DOHH2 (cell line): ENCODE data around the gene MEGF10.

ENCODE experiments used
- EZH2phosphoT487 ChIP-seq: fragments of 200-600 bp; sonication (generic); IDR thresholded peaks from 2 replicates; pipeline ENCODE4 v1.6.1; 2017; ENCODE audit warnings: borderline replicate concordance, mild to moderate bottlenecking, antibody characterized with exemption, low read length, moderate library complexity, mixed read lengths
- TF ChIP-seq, protein P1 (sequence below): fragments of 200-600 bp; sonication (generic); IDR thresholded peaks from one replicate; pipeline ENCODE4 v1.5.1; 2014; ENCODE audit warnings: antibody characterized with exemption, mild to moderate bottlenecking, low read depth, low read length; ENCODE audit not compliant: poor library complexity, severe bottlenecking

GRCh38 chr5:127367029-127367428 is 76.4 kb downstream of the MEGF10 start:
- TF ChIP-seq, protein P1, sequence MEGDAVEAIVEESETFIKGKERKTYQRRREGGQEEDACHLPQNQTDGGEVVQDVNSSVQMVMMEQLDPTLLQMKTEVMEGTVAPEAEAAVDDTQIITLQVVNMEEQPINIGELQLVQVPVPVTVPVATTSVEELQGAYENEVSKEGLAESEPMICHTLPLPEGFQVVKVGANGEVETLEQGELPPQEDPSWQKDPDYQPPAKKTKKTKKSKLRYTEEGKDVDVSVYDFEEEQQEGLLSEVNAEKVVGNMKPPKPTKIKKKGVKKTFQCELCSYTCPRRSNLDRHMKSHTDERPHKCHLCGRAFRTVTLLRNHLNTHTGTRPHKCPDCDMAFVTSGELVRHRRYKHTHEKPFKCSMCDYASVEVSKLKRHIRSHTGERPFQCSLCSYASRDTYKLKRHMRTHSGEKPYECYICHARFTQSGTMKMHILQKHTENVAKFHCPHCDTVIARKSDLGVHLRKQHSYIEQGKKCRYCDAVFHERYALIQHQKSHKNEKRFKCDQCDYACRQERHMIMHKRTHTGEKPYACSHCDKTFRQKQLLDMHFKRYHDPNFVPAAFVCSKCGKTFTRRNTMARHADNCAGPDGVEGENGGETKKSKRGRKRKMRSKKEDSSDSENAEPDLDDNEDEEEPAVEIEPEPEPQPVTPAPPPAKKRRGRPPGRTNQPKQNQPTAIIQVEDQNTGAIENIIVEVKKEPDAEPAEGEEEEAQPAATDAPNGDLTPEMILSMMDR = no peak
- TF ChIP-seq EZH2phosphoT487 = no peak
